MM.1S (cell line): ENCODE measurements around the gene CADPS.

Source experiments
- CTCF ChIP-seq: fragments of 300-600 bp; sonication (generic); IDR thresholded peaks from 2 replicates; pipeline ENCODE4 v1.5.1; 2016; ENCODE audit warnings: antibody characterized with exemption, low read length, mixed read lengths
- EZH2 ChIP-seq: fragments of 300-600 bp; sonication (generic); optimal IDR thresholded peaks from 2 replicates; pipeline ENCODE3; 2017; ENCODE audit warnings: low read depth, mild to moderate bottlenecking, antibody characterized with exemption, low read length, mixed read lengths
- EZH2phosphoT487 ChIP-seq: fragments of 300-600 bp; sonication (generic); IDR thresholded peaks from 2 replicates; pipeline ENCODE4 v1.6.1; 2018; ENCODE audit warnings: antibody characterized with exemption, low read length

- TF ChIP-seq CTCF (no peak), EZH2 (no peak), EZH2phosphoT487 (no peak)
These were observed 192.4 kb downstream of the CADPS start for GRCh38 chr3:62682826-62683225.
